Measurements from ENCODE around the gene KIAA2012.

GRCh38 chr2:202067589-202067988 lies 5.5 kb upstream of the KIAA2012 start:
- TF ChIP-seq MAX (IDR thresholded peaks at IDR 0.05), result no peak
- no peak for TF ChIP-seq CTCF (IDR thresholded peaks at IDR 0.05; ENCODE audit: low read depth, low read length, missing input control)
- TF ChIP-seq ATF3 (IDR thresholded peaks at IDR 0.05), result no peak
- no peak for TF ChIP-seq YY1 (IDR thresholded peaks at IDR 0.05)
- TF ChIP-seq TAF1 (conservative IDR thresholded peaks at IDR 0.05), result no peak
- no peak for TF ChIP-seq REST (IDR thresholded peaks at IDR 0.05)
- no peak for TF ChIP-seq JUND (IDR thresholded peaks at IDR 0.05)
- TF ChIP-seq GABPA (IDR thresholded peaks at IDR 0.05 in 1 of 2, conservative IDR thresholded peaks at IDR 0.05 in 1 of 2), result no peak
- TF ChIP-seq RAD21 (IDR thresholded peaks at IDR 0.05), result no peak
